GM10248 (cell line): ENCODE measurements around the gene GPN1.
A peak's percentile ranks its signal among the peaks of the same experiment; 100 is the strongest.

Experiments
- CTCF ChIA-PET: fragments of 300-600 bp; sonication (Branson Sonifier 250); formaldehyde crosslinking; extraction: SDS; loops from one replicate; lab custom pipeline; 2021; ENCODE audit warnings: antibody characterized with exemption; lab: Yijun Ruan, JAX
- POLR2A ChIA-PET: fragments of 350-650 bp; sonication (Branson Sonifier 250); formaldehyde crosslinking; extraction: SDS; loops from one replicate; lab custom pipeline; 2020; ENCODE audit warnings: antibody characterized with exemption; lab: Yijun Ruan, JAX
- DNase-seq: peaks from one replicate; pipeline ENCODE4 v3.0.0; 2012; ENCODE audit errors: extremely low spot score
- CTCF ChIP-seq: IDR thresholded peaks from 2 replicates; pipeline ENCODE4 v1.5.1; 2012; ENCODE audit warnings: mild to moderate bottlenecking, low read depth; ENCODE audit errors: extremely low read depth, missing control alignments, control extremely low read depth

The GPN1 gene

GRCh38 chr2:27628767-27629709, at the start of gene GPN1, which contains the start of gene CCDC121:
TSS of gene GPN1 (plus strand) at chr2:27629050. CDS start at chr2:27629059, 9 bp downstream.
TSS of gene CCDC121 (minus strand) at chr2:27629012. CDS start at chr2:27627799, 1,213 bp downstream.
- TF ChIP-seq CTCF: no peak
- CTCF ChIA-PET: interaction anchor here (0.6 to 2.9 kb wide), 4 partner anchors 13 to 259 kb away, joined by 3 to 18 read pairs (median 4); partner anchors contain the start of gene EIF2B4
- DNase-seq: peak; percentile 92
- POLR2A ChIA-PET: interaction anchor here (1.0 kb wide), 2 partner anchors 21 to 220 kb away, joined by 3 to 6 read pairs; partner anchors contain the start of gene PPM1G

GRCh38 chr2:27581417-27582128, 47.3 kb upstream of the GPN1 start:
- TF ChIP-seq CTCF: no peak
- ChIA-PET POLR2A (no interaction called here), CTCF (no interaction called here)
- DNase-seq: no peak

GRCh38 chr2:27582129-27582694, 46.6 kb upstream of the GPN1 start:
- TF ChIP-seq CTCF: no peak
- POLR2A ChIA-PET: no interaction called here
- CTCF ChIA-PET: interaction anchor here (1.1 kb wide), 1 partner anchor 8 kb away, joined by 6 read pairs; no protein-coding TSS in a partner anchor
- no peak for DNase-seq

- DNase-seq: peak; percentile 91
- TF ChIP-seq CTCF: no peak
- ChIA-PET CTCF (interaction anchor here (1.1 kb wide), 1 partner anchor 8 kb away, joined by 6 read pairs; no protein-coding TSS in a partner anchor), POLR2A (no interaction called here)
These were observed 46.0 kb upstream of the GPN1 start, which contains the start of gene ZNF512 for GRCh38 chr2:27582695-27583389. TSS of gene ZNF512 (plus strand) at chr2:27583042. CDS start at chr2:27583113, 71 bp downstream.

- DNase-seq: no peak
- ChIA-PET CTCF (interaction anchor here (1.1 kb wide), 1 partner anchor 9 kb away, joined by 6 read pairs; no protein-coding TSS in a partner anchor), POLR2A (no interaction called here)
- no peak for TF ChIP-seq CTCF
These were observed 45.4 kb upstream of the GPN1 start for GRCh38 chr2:27583390-27583915.
